Osteocyte (in vitro differentiated cells): Measurements from ENCODE around the gene INSL3. TPM values are rescaled to one million over a fixed set of nuclear protein-coding genes. Genes with fewer than 3 reads are reported as not detected.
A peak's percentile ranks its signal among the peaks of the same experiment; 100 is the strongest.

Experiments used
- DNase-seq: peaks from one replicate; pipeline ENCODE4 v3.0.0; 2021; ENCODE audit warnings: mixed read lengths; ENCODE audit not compliant: unreplicated experiment; ENCODE audit errors: extremely low spot score
- H3K27ac Mint-ChIP-seq: one replicate; pipeline ENCODE4 v1.8.0; 2021; ENCODE audit warnings: mild to moderate bottlenecking, mixed read lengths; ENCODE audit not compliant: unreplicated experiment
- H3K27me3 Mint-ChIP-seq: one replicate; pipeline ENCODE4 v1.8.0; 2021; ENCODE audit warnings: mixed read lengths; ENCODE audit not compliant: unreplicated experiment
- H3K36me3 Mint-ChIP-seq: one replicate; pipeline ENCODE4 v1.8.0; 2021; ENCODE audit warnings: mixed read lengths; ENCODE audit not compliant: unreplicated experiment
- H3K4me1 Mint-ChIP-seq: one replicate; pipeline ENCODE4 v1.8.0; 2021; ENCODE audit warnings: mixed read lengths; ENCODE audit not compliant: unreplicated experiment
- H3K4me3 Mint-ChIP-seq: one replicate; pipeline ENCODE4 v1.8.0; 2021; ENCODE audit warnings: mild to moderate bottlenecking, moderate library complexity, mixed read lengths; ENCODE audit not compliant: unreplicated experiment
- H3K9me3 Mint-ChIP-seq: one replicate; pipeline ENCODE4 v1.8.0; 2021; ENCODE audit warnings: mixed read lengths; ENCODE audit not compliant: unreplicated experiment
- CTCF ChIP-seq: fragments of 200-600 bp; sonication (generic); IDR thresholded peaks from 2 replicates; pipeline ENCODE4 v1.5.0; 2021; ENCODE audit warnings: antibody characterized with exemption, mild to moderate bottlenecking, moderate library complexity
- total RNA-seq: library from RNA; stranded (reverse); gene quantifications from 2 replicates; pipeline ENCODE4 v1.2.1, GENCODE V29; 2021

INSL3 gene
- total RNA-seq, 1 donor from 2014 or later = not detected

- no peak overlapping the region for H3K4me3 Mint-ChIP-seq
- H3K9me3 Mint-ChIP-seq = no peaks in the 10 kb centered on the region
- TF ChIP-seq CTCF = no peak
- no peak overlapping the region for H3K27ac Mint-ChIP-seq
- H3K36me3 Mint-ChIP-seq = no peaks in the 10 kb centered on the region
- no peaks in the 10 kb centered on the region for H3K27me3 Mint-ChIP-seq
- H3K4me1 Mint-ChIP-seq = peaks cover 12% of the 10 kb centered on the region
- no peak for DNase-seq
These were observed 32.7 kb upstream of the INSL3 start for GRCh38 chr19:17854061-17854460.

- Mint-ChIP-seq H3K9me3 (no peaks in the 10 kb centered on the region), H3K27me3 (no peaks in the 10 kb centered on the region), H3K4me1 (peaks cover 8% of the 10 kb centered on the region), H3K27ac (peak overlapping the region; percentile 56), H3K36me3 (no peaks in the 10 kb centered on the region), H3K4me3 (no peak overlapping the region)
- no peak for TF ChIP-seq CTCF
- DNase-seq = no peak
These were observed 27.4 kb upstream of the INSL3 start for GRCh38 chr19:17848595-17849292.

DNA sequence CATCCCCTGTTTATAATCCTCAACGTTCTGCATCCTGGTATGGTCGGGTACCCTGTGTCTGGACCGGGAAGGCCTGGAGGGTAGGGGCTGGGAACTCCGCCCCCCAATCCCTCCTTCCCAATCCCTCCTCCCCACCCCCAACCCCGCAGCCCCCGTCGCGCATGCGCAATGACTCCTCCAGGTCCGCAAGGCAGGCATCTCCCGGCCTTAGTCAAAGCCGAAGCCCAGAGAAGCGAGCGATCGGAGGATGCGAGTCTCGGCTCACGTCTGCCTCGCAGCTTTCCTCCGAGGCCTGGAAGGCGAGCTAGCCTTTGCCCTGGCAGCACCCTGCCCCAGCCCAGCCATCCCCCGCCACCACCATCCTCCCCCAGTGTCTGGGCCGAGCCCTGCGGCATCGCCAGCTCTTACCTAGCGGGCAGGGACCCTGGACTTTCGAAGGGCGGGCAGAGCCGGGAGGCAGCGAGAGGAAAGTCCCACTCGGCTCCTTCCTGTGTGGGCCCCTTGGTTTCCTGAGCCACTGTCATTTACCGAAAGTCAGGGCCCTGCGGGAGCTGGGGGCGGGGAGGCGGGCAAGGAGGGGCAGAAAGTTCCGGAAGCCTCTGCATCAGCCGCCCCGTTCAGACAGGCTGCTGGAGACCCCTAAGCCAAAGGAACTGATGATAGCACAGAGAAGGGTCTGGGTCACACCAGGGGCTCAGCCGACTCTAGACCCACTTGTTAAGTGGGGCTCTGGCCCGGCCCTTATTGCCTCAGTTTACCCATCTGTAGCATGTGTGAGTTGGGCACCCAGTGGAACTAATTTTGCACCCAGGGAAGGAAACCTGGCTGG lies 26.4 kb upstream of the INSL3 start, which contains the start of gene JAK3:
TSS of gene JAK3 (minus strand) at position 445 of the 829 bp plus-strand sequence. CDS start 3,565 bp downstream, outside the sequence.
- Mint-ChIP-seq H3K4me3 (peak within 1 kb of the TSS; percentile 10), H3K27me3 (no peaks in the 10 kb centered on the region), H3K9me3 (no peaks in the 10 kb centered on the region), H3K4me1 (peaks cover 8% of the 10 kb centered on the region), H3K27ac (peak within 1 kb of the TSS; percentile 56), H3K36me3 (no peaks in the 10 kb centered on the region)
- TF ChIP-seq CTCF = no peak
- DNase-seq = no peak

- no peaks in the 10 kb centered on the region for H3K36me3 Mint-ChIP-seq
- H3K4me1 Mint-ChIP-seq = peaks cover 16% of the 10 kb centered on the region
- no peaks in the 10 kb centered on the region for H3K27me3 Mint-ChIP-seq
- TF ChIP-seq CTCF = no peak
- no peak overlapping the region for H3K4me3 Mint-ChIP-seq
- no peak overlapping the region for H3K27ac Mint-ChIP-seq
- no peaks in the 10 kb centered on the region for H3K9me3 Mint-ChIP-seq
- no peak for DNase-seq
These were observed 24.8 kb upstream of the INSL3 start for GRCh38 chr19:17846146-17846545.

DNA sequence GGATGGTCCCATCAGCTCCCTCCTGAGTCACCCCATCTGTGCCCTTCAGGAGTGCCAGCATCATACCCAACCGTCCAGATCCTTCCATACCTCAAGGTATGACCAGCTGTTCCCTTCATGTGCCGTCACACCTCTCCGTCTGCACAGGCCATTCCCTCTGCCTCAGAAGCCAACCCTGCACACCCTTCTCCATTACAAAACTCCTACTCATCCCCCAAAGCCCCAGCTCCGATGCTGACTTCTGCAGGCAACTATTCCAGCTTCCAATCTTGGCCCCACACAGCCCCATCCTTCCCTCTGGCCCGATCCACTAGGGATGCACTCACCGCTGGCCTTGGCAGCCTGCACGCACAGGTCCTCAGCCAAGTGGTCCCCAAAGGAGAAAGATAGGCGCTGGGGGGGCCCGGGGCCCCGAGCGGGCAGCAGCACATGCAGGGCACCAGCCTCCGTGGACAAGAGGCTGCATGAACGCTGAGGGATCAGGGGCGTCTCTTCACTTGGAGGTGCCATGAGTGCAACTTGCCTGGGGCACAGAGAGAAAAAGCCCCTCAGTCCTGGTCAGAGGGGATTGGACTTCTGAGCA lies 22.7 kb upstream of the INSL3 start:
- Mint-ChIP-seq H3K27me3 (peaks cover 7% of the 10 kb centered on the region), H3K4me3 (no peak overlapping the region), H3K27ac (no peak overlapping the region), H3K36me3 (no peaks in the 10 kb centered on the region), H3K9me3 (no peaks in the 10 kb centered on the region), H3K4me1 (peaks cover 11% of the 10 kb centered on the region)
- DNase-seq = no peak
- TF ChIP-seq CTCF = no peak
